Activated CD4-positive, alpha-beta T cell treated with anti-CD3 and anti-CD28 coated beads, Interleukin-10, Interleukin-2, amounts not matched to agents 100 ng/mL and 50 ng/mL, durations not matched to agents 16 hours and 8 hours (primary cell): ENCODE results near the gene NME2.

Experiments
- DNase-seq: peaks from one replicate; pipeline ENCODE4 v3.0.0-alpha.2; 2020

Gene NME2

GRCh38 chr17:51214920-51215319, 48.7 kb downstream of the NME2 start:
- no peak for DNase-seq

GRCh38 chr17:51217946-51218345, 51.7 kb downstream of the NME2 start:
- DNase-seq, result no peak

- no peak for DNase-seq
Observed at GRCh38 chr17:51221322-51221721, 55.1 kb downstream of the NME2 start.
